GM19324 (cell line): ENCODE results near the gene LEKR1.

ENCODE experiments used
- ATAC-seq: cut with Tn5 transposase; IDR thresholded peaks from one replicate; pipeline ENCODE4 v1.9.1; 2021; ENCODE audit warnings: mild to moderate bottlenecking, moderate library complexity; ENCODE audit not compliant: unreplicated experiment, low FRiP score

LEKR1 gene

DNA sequence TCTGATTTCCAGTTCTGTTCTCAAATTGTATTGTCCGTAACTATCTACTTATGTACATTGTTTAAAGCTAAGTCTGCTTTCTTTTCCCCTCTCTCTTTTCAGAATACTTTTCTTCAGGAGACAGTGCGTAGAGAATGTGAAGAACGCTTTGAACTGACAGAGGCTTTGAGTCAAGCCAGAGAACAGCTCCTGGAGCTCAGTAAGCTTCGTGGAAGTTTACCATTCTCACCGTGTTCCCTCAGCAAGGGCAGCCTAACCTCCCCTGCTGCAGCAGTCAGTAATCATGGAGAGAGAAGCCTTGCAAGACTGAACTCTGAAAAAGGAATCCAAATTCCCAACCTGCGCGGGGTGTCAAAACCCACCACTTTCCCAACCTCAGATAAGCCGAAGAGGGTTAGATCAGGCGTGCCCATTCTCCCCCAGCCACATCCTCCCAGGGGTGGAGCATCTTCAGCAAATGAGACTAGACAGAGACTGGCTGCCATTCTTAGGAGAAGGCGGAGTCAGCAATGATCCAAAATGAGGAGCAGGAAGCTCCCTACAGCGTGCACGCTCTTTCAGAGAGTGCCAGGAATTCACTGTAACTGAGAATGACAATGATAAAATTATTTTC, 219.2 kb downstream of the LEKR1 start:
- no peak for ATAC-seq

DNA sequence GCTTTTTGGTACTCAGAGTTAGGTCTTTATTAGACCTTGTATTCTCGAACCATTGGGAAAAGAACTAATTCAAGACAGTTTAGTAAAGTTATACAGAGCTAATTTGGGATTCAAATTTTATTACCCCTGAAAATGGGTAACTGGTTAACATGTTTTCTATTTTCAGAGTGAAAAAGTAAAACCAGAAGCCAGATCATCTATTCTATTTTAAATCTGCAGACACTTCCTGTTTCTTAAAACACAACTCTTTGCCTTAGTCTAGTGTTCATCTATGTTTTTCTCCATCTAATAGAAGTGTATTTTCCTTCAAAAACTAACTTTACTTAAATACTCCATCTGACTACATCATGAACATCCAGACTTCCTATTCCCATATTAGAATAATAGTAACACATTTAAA, 220.4 kb downstream of the LEKR1 start:
- no peak for ATAC-seq

DNA sequence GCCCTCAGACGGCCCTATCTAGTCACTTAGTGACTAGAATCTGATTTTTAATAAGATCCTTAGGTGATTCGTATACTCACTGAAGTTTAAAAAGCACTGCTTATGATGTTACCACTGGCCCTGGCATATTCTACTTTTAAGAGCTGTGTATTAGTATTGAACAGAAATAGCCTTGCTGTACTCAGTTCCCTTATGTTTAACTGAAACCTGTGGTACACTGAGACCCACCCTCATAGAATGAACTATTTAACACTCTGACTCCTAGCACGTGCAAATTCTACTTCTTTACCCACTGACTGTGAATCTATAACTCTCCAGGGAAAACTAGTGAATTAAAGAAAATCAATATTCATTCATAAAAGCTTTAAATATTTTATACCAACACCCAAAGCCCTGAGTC, 224.9 kb downstream of the LEKR1 start:
- ATAC-seq: no peak

DNA sequence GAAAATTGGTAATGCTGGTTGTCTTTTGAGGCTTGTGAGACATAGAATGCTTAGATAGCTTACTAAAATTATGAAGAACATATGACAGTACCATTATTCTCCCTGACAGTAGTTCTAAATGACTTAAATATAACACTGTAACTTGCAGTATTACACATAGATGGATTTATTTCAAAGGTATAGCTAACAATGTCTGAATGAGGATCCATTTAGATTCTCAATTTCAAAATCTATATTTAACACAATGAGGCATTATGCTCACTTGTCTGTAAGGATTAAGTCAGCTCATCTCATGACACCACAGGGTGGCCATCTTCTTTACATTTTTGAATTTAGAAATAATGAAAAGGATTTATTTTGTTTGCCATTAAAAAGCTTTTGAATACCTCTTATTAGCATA, 225.4 kb downstream of the LEKR1 start:
- ATAC-seq: no peak

DNA sequence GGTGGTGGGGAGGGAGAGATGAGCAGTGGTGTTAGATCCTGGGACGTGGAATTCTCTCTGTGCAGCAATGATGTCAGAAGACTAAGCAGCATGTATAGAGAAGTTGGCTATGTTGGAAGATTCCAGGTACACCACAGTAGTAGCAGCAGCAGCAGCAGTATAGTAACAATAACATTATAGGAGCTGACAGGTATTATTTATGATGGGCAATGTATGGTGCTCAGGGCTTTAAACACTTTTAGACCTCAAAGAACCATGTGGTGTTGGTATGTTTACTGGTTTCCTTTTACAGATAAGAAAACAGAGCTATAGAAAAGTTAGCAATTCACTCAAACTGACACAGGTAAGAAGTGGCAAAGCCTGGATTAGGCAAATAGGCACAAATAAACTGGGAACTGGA, 229.9 kb downstream of the LEKR1 start:
- no peak for ATAC-seq

DNA sequence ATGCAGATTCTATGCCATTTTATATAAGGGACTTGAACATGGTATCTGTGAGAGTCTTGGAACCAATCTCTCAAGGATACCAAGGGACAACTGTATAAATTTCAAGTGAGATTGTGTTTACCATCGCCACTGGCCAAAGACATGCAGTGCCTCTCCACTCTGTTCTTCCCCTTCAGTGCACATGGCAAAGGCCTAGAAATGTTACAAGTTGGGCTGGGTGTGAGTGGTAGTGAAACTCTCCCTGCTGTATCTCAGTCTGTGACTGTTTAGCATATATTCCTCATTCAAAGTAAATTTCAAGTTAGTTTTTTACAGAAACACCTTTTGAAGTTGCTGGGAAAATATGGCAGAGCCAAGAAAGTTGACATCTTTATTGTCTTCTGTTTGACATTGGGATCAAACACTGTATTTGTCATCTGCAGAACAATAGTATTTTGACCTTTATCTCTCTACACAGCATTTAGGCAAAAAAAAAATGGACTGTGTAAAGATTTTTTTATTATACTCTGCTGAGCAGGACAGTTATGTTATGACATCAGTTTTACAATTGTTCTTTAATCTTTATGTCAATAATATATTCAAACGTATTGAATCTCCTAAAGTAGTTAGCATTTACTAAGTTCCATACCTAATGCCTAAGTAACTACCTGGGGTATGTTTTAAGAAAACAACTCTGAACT, 232.4 kb downstream of the LEKR1 start:
- no peak for ATAC-seq

DNA sequence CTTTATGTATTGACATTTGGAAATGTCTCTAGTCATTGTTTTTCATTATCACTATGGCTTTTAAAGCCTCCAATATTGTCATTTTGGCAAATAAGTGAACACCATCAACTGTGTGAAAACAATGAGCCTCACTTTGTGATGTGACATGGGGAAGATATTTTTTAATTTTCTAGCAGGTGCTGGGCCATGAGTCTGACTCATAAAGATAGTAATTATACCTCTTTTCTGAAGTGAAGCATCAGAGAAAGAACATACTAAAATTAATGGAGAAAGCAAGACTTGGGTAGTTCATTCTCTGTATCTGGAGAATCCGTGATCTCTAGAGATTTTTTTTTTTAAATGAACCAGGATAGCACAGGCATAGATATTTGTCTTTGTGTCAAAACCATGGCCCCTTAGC, 233.0 kb downstream of the LEKR1 start:
- no peak for ATAC-seq

DNA sequence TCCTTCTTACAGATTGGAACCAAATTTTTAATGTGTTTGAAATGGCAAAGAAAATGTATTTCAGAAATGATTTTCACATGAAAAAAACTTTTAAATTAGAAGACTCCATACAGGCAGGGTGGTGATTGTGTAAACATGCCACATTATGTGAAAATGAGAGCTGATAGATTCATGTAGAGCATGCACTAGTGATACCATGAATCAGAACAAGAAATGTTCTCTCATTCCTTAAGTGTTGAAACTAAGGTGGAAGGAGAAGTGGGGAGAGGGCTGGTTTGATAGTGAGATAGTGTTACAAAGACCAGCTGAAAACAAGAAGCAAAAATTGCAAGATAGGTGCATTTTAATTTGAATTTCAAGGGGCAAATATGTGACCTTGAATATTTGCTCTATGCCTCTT, 233.5 kb downstream of the LEKR1 start:
- no peak for ATAC-seq

DNA sequence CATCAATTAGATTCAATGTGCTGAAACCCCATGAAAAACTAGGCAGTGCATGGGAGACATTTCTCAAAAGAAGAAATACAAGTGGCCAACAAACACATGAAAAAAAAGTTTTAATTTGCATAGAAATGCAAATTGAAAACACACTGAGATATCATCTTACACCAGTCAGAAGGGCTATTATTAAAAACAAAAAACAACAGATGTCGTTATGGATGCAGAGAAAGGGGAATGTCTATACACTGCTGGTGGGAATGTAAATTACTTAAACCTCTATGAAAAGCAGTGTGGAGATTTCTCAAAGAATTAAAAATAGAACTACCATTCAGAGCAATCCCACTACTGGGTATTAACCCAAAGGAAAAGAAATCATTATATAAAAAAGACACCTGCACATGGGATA, 235.1 kb downstream of the LEKR1 start:
- no peak for ATAC-seq

DNA sequence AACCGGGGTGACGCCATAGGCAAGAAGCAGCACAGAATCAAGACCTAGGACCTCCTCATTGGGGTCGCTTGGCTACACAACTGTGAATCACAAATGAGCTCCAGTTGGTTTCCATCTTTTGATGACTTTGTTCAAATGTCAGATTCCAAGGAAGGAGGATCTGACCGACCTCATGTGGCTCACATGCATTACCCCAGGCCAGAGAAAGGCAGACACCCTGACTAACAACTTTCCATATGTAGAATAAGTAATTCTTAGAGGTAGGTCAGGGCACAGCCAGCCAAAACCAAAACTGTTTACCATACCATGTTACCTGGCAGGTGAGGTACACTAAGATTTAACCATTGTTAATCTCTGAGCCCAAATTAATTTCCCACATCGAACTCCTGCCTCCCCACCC, 237.3 kb downstream of the LEKR1 start:
- no peak for ATAC-seq

DNA sequence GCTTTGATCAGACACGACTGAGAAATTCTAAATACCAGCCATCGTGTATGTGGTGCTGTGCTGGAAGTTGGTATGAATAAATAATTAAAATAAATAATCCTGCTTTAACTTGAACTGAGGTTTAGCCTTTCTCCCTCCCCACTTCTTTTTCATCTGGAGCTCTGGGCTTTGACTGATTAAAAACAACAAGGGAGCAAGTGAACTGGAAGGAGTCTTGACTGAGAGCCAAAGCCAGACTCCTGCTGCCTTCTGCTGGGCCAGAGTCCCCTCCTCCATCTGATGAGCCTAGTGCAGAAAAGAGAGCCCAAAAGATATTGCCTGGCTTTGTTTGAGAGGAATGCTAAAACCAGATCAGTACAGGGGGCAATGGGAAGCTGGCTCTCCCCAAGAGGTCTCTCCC, 237.8 kb downstream of the LEKR1 start:
- ATAC-seq: peak; percentile 2

DNA sequence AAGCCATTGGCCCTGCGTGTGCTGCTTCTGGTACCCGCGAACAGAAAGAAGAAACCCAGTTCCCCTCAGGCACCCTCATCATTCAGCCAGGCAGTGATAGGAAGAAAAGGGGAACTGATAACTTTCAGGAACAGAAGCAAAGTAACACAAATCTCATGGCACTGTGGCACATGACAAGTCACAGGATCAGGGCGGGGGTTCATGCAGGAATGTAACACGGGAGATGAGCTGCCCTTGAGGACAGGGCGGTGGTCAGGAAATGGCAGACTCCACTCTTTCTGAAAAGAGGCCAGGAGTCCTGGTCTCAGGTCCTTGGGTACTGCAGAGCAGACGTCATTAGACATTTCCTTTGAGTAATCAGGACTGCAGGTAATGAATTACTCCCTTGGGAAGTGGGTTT, 238.2 kb downstream of the LEKR1 start:
- peak; percentile 64 for ATAC-seq

DNA sequence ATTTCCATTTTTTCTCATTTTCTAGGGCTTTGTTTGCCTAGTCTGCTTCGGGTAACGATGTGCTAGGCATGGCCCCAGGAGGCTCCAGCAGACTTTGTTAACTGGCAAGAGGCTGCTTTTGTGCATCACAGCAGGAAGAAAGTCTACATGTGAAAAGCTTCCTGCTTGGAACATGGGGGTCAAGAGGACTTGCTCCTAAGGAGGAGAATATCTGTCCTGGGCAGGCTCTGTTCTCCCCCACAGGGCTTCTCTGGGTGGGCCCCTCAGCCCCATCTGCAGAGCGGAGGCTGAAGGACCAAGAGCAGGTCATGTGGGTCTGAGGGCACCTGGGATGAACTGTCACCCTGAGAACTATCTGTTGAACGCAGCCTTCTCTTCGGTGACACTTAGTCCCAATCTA, 239.0 kb downstream of the LEKR1 start:
- no peak for ATAC-seq

DNA sequence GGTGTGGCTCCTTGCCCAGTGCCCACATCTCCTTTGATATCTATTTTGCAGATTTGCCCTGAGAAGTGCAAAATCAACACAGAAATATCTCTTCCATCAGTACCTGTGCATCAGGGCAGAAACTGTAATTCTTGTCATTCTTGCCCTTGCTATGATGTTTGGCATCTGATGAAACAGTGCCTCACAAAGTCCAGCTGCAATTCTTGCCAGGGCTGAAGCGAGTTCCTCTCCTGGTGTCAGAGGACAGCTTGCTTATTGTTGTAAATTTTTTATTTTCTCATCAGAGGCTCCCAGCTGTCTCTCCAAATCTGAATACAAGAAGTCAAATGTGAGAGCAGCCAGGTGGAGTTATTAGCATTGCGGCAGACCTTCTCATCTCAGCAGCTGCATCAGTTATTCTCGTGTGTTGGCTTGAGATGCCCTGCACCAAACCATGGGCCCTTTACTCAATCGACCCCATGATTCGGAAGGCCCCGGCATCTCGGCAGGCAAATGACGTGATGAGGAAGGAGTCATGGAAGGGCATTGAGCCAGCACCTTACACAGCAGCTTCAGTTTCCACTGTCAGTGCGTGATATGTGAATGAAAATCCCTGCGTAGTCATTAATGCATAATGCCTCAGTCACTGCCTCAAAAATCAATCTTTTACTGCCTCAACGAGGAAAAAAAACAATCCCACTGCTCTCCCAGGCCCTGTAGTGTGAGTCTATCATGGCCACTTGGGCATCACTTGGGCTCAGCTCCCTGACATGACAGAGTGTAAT, 240.4 kb downstream of the LEKR1 start:
- ATAC-seq: no peak

DNA sequence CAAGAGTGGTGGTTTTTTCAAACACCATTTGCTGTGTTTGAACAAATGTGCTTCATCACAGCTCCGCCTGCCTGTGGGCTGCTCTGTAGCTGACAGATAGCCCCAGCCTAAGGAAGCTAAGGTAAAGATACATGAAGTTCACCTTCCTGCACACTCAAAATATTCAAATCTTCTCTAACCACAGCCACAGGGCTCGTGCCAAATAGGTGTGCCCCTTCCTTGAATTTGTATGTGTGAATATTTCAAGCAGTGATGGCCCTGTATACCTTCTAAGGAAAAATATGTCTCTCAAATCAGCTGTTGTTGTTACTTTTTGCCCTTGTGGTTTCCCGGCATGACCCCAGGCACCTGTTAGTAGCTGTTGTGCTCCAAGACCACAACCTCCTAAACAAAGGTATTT, 241.0 kb downstream of the LEKR1 start:
- ATAC-seq: peak; percentile 70

DNA sequence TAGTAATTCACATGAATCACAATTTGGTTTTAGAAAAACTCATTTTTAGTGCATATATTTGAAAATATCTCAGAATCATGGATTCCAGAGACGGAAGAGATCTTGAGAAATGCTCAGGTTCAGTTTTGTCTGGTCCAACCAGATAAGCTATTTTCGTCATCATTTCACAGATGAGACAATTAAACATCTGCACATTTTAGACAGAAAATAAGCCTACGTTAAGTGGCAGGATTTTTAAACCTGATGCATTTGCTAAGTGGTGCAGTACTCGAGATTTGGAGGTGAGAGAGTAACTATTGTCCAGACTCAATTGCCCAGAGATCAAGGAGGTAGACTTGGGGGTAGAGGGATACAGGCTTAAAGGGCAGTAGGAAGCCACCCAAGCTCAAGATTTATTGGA, 243.3 kb downstream of the LEKR1 start:
- ATAC-seq: no peak

DNA sequence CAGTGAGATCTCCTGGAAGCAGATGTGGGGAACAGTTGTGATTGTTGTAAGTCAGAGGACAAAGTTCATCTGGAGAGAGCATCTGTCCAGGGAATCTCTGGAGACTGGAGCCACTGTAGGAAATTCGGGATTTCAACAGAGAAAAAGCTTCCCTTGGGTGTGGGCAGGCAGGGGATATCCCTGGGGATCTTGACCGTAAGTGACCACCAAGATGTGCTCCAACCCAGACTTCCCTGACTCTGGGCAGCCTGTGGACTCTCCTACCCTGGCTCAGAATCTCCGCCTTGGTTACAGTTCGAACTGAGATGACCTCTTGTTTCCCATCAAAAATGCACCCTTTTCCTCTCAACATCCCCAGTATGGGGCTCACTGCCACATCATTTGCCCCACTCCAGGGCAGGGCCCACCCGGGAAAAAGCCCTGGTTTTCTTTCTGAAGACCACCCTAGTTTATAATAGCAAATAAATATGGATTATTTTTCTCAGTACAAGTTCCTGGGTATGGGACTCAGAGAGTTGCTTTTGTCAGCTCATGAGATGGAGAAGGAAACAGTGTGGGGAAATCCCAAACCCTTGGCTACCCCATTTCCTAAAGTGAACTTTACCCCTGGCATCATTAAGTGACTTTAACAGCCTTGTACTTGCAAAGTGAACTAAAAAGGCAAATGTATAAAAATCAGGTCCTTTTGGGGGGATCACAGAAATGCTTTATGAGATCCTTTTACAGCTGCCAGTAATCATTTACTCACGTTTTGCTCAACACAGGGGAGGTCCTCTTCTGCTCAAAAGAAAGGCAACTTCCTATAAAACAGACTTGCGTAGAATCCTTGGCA, 243.9 kb downstream of the LEKR1 start:
- ATAC-seq: no peak

DNA sequence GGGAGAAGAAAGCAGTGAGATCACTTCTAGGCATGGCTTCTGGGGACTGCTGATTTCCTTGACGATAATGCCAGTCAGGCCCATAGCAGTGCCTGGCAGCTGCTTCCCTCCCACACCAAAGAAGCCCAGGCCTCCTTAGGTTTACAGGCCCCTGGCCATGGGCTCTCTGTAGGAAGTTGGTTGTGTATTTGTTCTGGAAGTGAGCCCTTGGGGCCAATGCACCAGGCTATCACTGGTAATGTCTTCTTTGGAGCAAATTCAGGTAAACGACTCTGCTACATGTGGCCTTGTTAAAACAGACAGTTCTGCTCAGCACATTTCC, 244.5 kb downstream of the LEKR1 start:
- no peak for ATAC-seq

DNA sequence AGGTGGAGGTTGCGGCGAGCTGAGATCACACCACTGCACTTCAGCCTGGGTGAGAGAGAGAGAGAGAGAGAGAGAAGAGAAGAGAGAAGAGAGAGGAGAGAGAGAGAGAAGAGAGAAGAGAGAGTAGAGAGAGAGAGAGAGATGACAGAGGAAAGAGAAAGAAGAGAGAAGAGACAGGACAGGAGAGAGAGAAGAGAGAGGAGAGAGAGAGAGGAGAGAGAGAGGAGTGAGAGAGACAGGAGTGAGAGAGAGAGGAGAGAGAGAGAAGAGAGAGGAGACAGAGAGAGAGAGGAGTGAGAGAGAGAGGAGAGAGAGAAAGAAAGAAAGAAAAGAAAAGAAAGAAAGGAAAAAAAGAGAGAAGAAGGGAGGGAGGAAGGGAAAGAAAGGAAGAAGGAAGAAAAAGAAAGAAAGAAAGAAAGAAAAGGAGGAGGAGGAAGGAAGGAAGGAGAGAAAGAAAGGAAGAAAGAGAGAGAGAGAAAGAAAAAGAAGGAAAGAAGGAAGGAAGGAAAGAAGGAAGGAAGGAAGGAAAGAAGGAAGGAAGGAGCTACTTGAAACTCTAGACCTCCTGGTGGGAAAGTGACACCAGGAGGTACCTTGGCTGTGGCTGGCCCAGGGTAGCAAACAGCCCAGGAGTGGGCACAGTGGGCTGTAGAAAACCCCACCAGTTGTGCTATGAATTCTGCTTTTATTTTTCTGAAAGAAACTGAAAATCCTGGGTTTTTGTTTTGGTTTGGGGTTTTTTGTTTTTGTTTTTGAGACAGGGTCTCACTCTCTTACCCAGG, 245.8 kb downstream of the LEKR1 start:
- ATAC-seq: no peak

DNA sequence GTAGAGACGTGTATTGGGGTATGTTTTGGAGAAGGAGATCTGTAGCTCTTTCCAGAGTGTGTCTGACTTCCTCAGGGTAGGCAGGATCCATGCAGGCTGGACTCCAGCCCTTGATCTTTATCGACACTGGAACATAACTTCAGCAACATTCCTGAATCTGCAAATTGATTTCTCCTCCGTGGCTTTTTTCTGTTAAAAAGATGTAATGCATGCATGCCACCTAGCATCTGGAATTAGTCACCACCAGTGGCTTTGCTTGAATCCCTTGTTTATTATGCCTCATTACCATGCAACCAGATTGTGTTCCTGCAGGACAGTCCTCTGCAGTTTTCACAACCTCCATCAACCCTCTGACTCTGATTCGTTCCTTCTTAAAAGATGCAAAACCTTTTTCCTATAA, 247.7 kb downstream of the LEKR1 start:
- no peak for ATAC-seq
